GM12878 (cell line): ENCODE data around the gene ABCA13. TPM values are rescaled to one million over a fixed set of nuclear protein-coding genes. Genes with fewer than 3 reads are reported as not detected.
"Not testable (repeated sequence)": the region's sequence is repeated elsewhere in the genome, so short reads cannot be mapped to it uniquely, and the experiment has no call there.

ENCODE experiments used
- ATAC-seq: fragments of 200-7000 bp; cut with Tn5 transposase; 3 replicates; pipeline ENCODE4 v1.9.1; 2020; ENCODE audit warnings: mild to moderate bottlenecking, moderate library complexity
- BruUV-seq: library from RNA; stranded (reverse); fragments of 400-500 nt; replicated peaks from 2 replicates; lab custom pipeline; 2021; lab: Mats Ljungman, UMichigan
- CTCF ChIA-PET: fragments of 300-600 bp; sonication (Branson Sonifier 250); formaldehyde crosslinking; extraction: SDS; loops from one replicate; lab custom pipeline; 2021; ENCODE audit warnings: inconsistent platforms; lab: Yijun Ruan, JAX
- POLR2A ChIA-PET: fragments of 350-600 bp; formaldehyde crosslinking; extraction: SDS; loops from one replicate; lab custom pipeline; 2021; ENCODE audit warnings: inconsistent platforms; lab: Charles Lee
- RAD21 ChIA-PET: fragments of 300-600 bp; sonication (Branson Sonifier 250); formaldehyde crosslinking; loops from one replicate; lab custom pipeline; 2023; ENCODE audit warnings: antibody characterized with exemption; ENCODE audit not compliant: unreplicated experiment; lab: Charles Lee
- SMC1A ChIA-PET: fragments of 300-600 bp; sonication (Branson Sonifier 250); formaldehyde crosslinking; loops from one replicate; lab custom pipeline; 2023; ENCODE audit not compliant: unreplicated experiment, uncharacterized antibody; lab: Charles Lee
- DNase-seq: peaks from one replicate; pipeline ENCODE4 v3.0.0-alpha.2; 2011; ENCODE audit warnings: low read depth, low spot score
- FAIRE-seq: peaks from 3 replicates; lab custom pipeline; 2011; peaks lifted over from hg19 to GRCh38; lab: Jason Lieb, UNC
- H2AFZ ChIP-seq: 2 replicates; pipeline ENCODE4 v1.6.0; 2011; ENCODE audit warnings: low read depth, low read length, control low read depth; ENCODE audit not compliant: control insufficient read depth
- H3K27ac ChIP-seq: 2 replicates; pipeline ENCODE4 v1.5.1; 2011; ENCODE audit warnings: control low read depth; ENCODE audit not compliant: control insufficient read depth, insufficient read depth
- H3K27me3 ChIP-seq, 2 experiments: replicated peaks in 1 of 2; 2 replicates each; pipeline versions ENCODE4 v1.6.0 to v1.6.1; 2011; ENCODE audit warnings: low read length in 1 of 2; ENCODE audit not compliant: control insufficient read depth in 2 of 2, insufficient read depth in 2 of 2
- H3K36me3 ChIP-seq, 2 experiments: 2 replicates each; pipeline ENCODE4 v1.5.1; 2011; ENCODE audit warnings: low read length in 1 of 2; ENCODE audit not compliant: control insufficient read depth in 2 of 2, insufficient read depth in 2 of 2
- H3K4me1 ChIP-seq: 2 replicates; pipeline ENCODE4 v1.6.1; 2011; ENCODE audit warnings: mild to moderate bottlenecking, low read length, moderate library complexity, mixed read lengths; ENCODE audit not compliant: control insufficient read depth, insufficient read depth
- H3K4me2 ChIP-seq: 2 replicates; pipeline ENCODE4 v1.6.0; 2011; ENCODE audit warnings: control low read depth; ENCODE audit not compliant: control insufficient read depth, insufficient read depth
- H3K4me3 ChIP-seq: fragments of 200-600 bp; sonication (generic); 2 replicates; pipeline ENCODE4 v1.5.1; 2016
- H3K79me2 ChIP-seq: 2 replicates; pipeline ENCODE4 v1.6.0; 2011; ENCODE audit warnings: low read length; ENCODE audit not compliant: control insufficient read depth, insufficient read depth
- H3K9ac ChIP-seq: 2 replicates; pipeline ENCODE4 v1.8.0; 2011; ENCODE audit warnings: low read length, control low read depth, mixed read lengths; ENCODE audit not compliant: control insufficient read depth, insufficient read depth
- H3K9me3 ChIP-seq: replicated peaks from 3 replicates; pipeline ENCODE4 v1.5.1; 2011; ENCODE audit warnings: mild to moderate bottlenecking, low read length; ENCODE audit not compliant: control insufficient read depth, insufficient read depth
- H4K20me1 ChIP-seq: 2 replicates; pipeline ENCODE4 v1.6.0; 2011; ENCODE audit not compliant: control insufficient read depth, insufficient read depth
- SREBF1 ChIP-seq: IDR thresholded peaks from 2 replicates; pipeline ENCODE4 v1.6.1; 2012; ENCODE audit warnings: mild to moderate bottlenecking, low read length
- WGBS: methylation state at CpG from one replicate; pipeline ENCODE4 v1.1.6; 2016; ENCODE audit warnings: low lambda C conversion rate; ENCODE audit not compliant: insufficient replicate concordance, insufficient coverage; ENCODE audit errors: missing lambda C conversion rate; 5-methylcytosine and 5-hydroxymethylcytosine counted together
- in situ Hi-C: fragments of 300-500 bp; cut with MboI; formaldehyde crosslinking; loops from 9 replicates; pipeline ENCODE4 v1.14.3; 2018; ENCODE audit warnings: mixed read lengths
- intact Hi-C: fragments of 100-400 bp; cut with micrococcal nuclease; formaldehyde crosslinking; loops from one replicate; pipeline ENCODE4 v1.14.2; 2022; ENCODE audit not compliant: unreplicated experiment
- polyA plus RNA-seq, 11 experiments: library from polyadenylated mRNA; depleted of rRNA in 4 of 11; unstranded in 6 of 11; stranded (reverse) in 5 of 11; fragments of >200 nt; fragmentation: Nextera tagmentation in 4 of 11; fragmentation: Illumina TruSeq in 1 of 11; extraction: Ambion mirVana in 4 of 11; extraction: Trizol in 1 of 11; gene quantifications; 1 replicate in 1 of 11; 2 replicates in 10 of 11; pipeline versions ENCODE4 v1.2.1 to v1.2.3, GENCODE V29; 2011 to 2016; ENCODE audit warnings: inconsistent platforms in 2 of 11, missing spikeins in 2 of 11, low read depth in 1 of 11
- total RNA-seq, 4 experiments: library from RNA; depleted of rRNA in 3 of 4; stranded (reverse); fragments of >200 nt in 3 of 4; fragmentation: Illumina TruSeq in 1 of 4; extraction: Trizol in 1 of 4; gene quantifications; 2 replicates each; pipeline versions ENCODE4 v1.2.1 to v1.2.3, GENCODE V29; 2013 to 2021

The ABCA13 gene
- total and polyA plus RNA-seq, 10 of the 15 experiments (the other 5 are each of a cell fraction or from before 2014, with no cell fraction given) = under 0.01 to 0.98 (median 0.04) TPM; not detected in 2

GRCh38 chr7:48147078-48147591, 24.1 kb upstream of the ABCA13 start:
- ATAC-seq (no peak), DNase-seq (no peak), FAIRE-seq (no peak)
- ChIA-PET CTCF (no interaction called here), RAD21 (no interaction called here), SMC1A (no interaction called here), POLR2A (no interaction called here)
- Histone ChIP-seq H3K4me3 (no peak overlapping the region), H4K20me1 (no peaks in the 10 kb centered on the region), H3K9me3 (no peaks in the 10 kb centered on the region), H3K36me3 (no peaks in the 10 kb centered on the region), H2AFZ (no peak overlapping the region), H3K4me1 (no peaks in the 10 kb centered on the region), H3K9ac (no peak overlapping the region), H3K27me3 (peaks cover 0 to 2% of the 10 kb centered on the region in 2 experiments; a peak in 3 of 4 replicates), H3K79me2 (no peaks in the 10 kb centered on the region), H3K27ac (no peak overlapping the region), H3K4me2 (no peak overlapping the region)
- intact Hi-C loops = no loop called here
- no TSS peak for BruUV-seq
- 21% methylated on average over 4 of the region's 4 CpGs for WGBS
- in situ Hi-C loops = no loop called here
- TF ChIP-seq SREBF1 = no peak

DNA sequence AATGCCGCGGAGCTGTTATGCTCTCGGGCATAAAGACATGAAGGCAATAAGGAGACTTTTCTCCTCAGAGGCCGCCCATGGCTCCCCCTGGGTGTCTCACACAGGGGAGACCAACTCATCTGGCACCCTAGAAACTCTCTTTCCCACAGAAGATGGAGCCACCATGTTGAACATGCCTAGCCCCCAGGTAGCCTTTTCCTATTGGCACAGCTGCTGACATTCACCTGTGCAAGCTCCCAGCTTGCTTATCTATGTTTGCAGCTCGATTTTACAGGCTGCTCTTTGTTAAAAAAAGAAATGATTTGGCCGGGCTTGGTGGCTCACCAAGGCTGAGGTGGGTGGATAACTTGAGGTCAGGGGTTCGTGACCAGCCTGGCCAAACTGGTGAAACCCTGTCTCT, 23.6 kb upstream of the ABCA13 start:
- WGBS = 32% methylated on average over 7 of the region's 7 CpGs
- H3K79me2 ChIP-seq, RAD21 ChIA-PET, H3K4me3 ChIP-seq, DNase-seq, BruUV-seq, H2AFZ ChIP-seq, intact Hi-C loops, SMC1A ChIA-PET, H3K36me3 ChIP-seq, H3K27me3 ChIP-seq, H4K20me1 ChIP-seq, CTCF ChIA-PET, H3K4me1 ChIP-seq, H3K9ac ChIP-seq, H3K27ac ChIP-seq, FAIRE-seq, H3K9me3 ChIP-seq, POLR2A ChIA-PET, ATAC-seq, H3K4me2 ChIP-seq, in situ Hi-C loops: not testable (repeated sequence)
